Measurements from ENCODE around the gene LEMD2. TPM values are rescaled to one million over a fixed set of nuclear protein-coding genes. Genes with fewer than 3 reads are reported as not detected.

LEMD2 gene
- total and polyA plus RNA-seq, 2 donors (not counting 3 experiments of a cell fraction or from before 2014, with no cell fraction given) = 61.1 to 81.8 TPM

DNA sequence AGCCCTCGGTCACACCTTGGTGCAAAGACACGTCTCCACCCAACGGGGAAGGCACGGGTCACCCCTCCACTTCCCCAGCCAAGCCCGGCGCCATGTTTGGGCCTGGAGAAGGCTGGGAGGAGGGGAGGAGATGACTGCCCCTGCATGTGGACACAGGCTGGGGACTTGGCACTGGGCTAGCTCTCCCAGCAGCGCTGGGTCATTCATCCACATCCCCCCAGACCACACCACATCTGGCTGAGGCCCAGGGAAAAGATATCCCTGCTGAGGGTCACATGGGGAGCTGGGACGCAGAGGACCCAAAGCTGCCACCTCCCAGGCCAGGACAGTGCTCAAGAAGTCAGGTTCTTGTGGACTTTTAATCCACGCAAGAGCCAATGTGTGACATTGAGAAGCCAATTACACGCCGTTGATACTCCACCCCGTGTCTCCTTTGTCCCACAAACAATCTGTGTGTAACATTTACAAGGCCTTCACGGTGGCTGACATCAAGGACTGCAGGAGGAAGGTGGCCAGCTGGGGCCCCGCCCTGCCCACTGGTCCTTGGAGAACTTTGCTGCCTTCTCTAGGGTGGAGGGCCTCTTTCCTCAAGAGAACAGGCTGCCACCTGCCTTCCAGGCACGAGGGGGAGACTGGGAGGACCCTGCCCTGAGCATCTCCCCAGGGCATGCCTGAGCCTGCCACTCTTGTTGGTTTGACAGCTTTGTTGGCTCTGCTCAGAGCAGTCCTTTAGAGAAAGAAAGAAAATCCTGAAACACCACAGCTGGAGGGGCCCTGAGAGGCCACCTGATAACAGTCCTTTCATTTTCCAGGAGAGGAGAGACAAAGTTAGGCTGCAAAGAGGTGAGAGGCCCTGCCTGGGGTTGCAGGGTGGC, 36.9 kb downstream of the LEMD2 start:
- no peaks in the 10 kb centered on the region for H3K4me1 ChIP-seq (ENCODE audit: control insufficient read depth, extremely low read depth, insufficient read depth, low read length)
- no peak overlapping the region for H3K9ac ChIP-seq (replicated peaks; ENCODE audit: extremely low read depth, insufficient read depth, low read length)
- intact Hi-C loops (cut with micrococcal nuclease) (no loop called here), dilution Hi-C loops (cut with MboI; ENCODE audit: extremely low pct_ligation_motif_present, low sequenced_read_pairs) (no loop called here)
- DNase-seq (ENCODE audit: low read depth, low spot score) (no peak), FAIRE-seq (no peak)
- H3K4me2 ChIP-seq (ENCODE audit: insufficient read depth, low read length) = no peak overlapping the region
- no peaks in the 10 kb centered on the region for H3K9me1 ChIP-seq (replicated peaks; ENCODE audit: control insufficient read depth, extremely low read depth, insufficient read depth, low read length)
- no peak for TF ChIP-seq FOS (IDR thresholded peaks at IDR 0.05; ENCODE audit: borderline replicate concordance, insufficient read depth, low read length)
- no peak for TF ChIP-seq GATA2 (IDR thresholded peaks at IDR 0.05; ENCODE audit: insufficient read depth, insufficient read length, low read depth, low read length)
- TF ChIP-seq, protein P1, sequence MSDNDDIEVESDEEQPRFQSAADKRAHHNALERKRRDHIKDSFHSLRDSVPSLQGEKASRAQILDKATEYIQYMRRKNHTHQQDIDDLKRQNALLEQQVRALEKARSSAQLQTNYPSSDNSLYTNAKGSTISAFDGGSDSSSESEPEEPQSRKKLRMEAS (IDR thresholded peaks at IDR 0.05; ENCODE audit: insufficient read depth, insufficient read length) = no peak
- TF ChIP-seq POLR2A (IDR thresholded peaks at IDR 0.05; ENCODE audit: low read depth, low read length) = no peak
- TF ChIP-seq, protein P2, sequence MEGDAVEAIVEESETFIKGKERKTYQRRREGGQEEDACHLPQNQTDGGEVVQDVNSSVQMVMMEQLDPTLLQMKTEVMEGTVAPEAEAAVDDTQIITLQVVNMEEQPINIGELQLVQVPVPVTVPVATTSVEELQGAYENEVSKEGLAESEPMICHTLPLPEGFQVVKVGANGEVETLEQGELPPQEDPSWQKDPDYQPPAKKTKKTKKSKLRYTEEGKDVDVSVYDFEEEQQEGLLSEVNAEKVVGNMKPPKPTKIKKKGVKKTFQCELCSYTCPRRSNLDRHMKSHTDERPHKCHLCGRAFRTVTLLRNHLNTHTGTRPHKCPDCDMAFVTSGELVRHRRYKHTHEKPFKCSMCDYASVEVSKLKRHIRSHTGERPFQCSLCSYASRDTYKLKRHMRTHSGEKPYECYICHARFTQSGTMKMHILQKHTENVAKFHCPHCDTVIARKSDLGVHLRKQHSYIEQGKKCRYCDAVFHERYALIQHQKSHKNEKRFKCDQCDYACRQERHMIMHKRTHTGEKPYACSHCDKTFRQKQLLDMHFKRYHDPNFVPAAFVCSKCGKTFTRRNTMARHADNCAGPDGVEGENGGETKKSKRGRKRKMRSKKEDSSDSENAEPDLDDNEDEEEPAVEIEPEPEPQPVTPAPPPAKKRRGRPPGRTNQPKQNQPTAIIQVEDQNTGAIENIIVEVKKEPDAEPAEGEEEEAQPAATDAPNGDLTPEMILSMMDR (IDR thresholded peaks at IDR 0.05; ENCODE audit: extremely low read depth in 1 of 2, insufficient read depth in 1 of 2, low read depth in 1 of 2, low read length in 2 of 2) = no peak
- TF ChIP-seq EZH2 (IDR thresholded peaks at IDR 0.05; ENCODE audit: borderline replicate concordance, low read depth, low read length, severe bottlenecking) = no peak
- no peak for TF ChIP-seq JUN (IDR thresholded peaks at IDR 0.05; ENCODE audit: borderline replicate concordance, insufficient read depth, insufficient read length, low read depth)
- TF ChIP-seq POLR2AphosphoS5 (IDR thresholded peaks at IDR 0.05; ENCODE audit: insufficient read depth, low read depth, low read length) = no peak
- no peak for TF ChIP-seq MYC (IDR thresholded peaks at IDR 0.05; ENCODE audit: low read depth, low read length)
- CTCF ChIA-PET = interaction anchor here (1.5 kb wide), 1 partner anchor 9 kb away, joined by 4 read pairs; no protein-coding TSS in a partner anchor
- no peak overlapping the region for H3K4me3 ChIP-seq (replicated peaks in 1 of 3; ENCODE audit: insufficient read depth in 1 of 3, low read depth in 1 of 3, low read length in 3 of 3)
- no peaks in the 10 kb centered on the region for H3K79me2 ChIP-seq (ENCODE audit: control insufficient read depth, insufficient read depth, low read length)
- no peak overlapping the region for H3K27ac ChIP-seq (ENCODE audit: insufficient read depth, low read depth, low read length)
- POLR2A ChIA-PET = no interaction called here
- peaks cover 0 to 2% of the 10 kb centered on the region in 2 experiments for H3K27me3 ChIP-seq (ENCODE audit: control insufficient read depth in 2 of 2, insufficient read depth in 2 of 2, low read length in 2 of 2)
- H3K9me3 ChIP-seq (replicated peaks; ENCODE audit: control insufficient read depth, insufficient read depth, low read length) = no peaks in the 10 kb centered on the region
- H3K36me3 ChIP-seq (ENCODE audit: control insufficient read depth in 2 of 2, extremely low read depth in 1 of 2, insufficient read depth in 2 of 2, low read length in 2 of 2) = no peaks in the 10 kb centered on the region
- H4K20me1 ChIP-seq (replicated peaks; ENCODE audit: control insufficient read depth, extremely low read depth, insufficient read depth, low read length) = no peaks in the 10 kb centered on the region
- no peak overlapping the region for H2AFZ ChIP-seq (ENCODE audit: low read depth, low read length)
- no TSS peak for BruUV-seq (replicated peaks)
